IMR-90 (cell line): ENCODE results near the gene CIAO2B. TPM values are rescaled to one million over a fixed set of nuclear protein-coding genes. Genes with fewer than 3 reads are reported as not detected.

Experiments used
- ATAC-seq: fragments of 200-7000 bp; cut with Tn5 transposase; 2 replicates; pipeline ENCODE4 v1.9.1; 2020; ENCODE audit warnings: low read depth, mild to moderate bottlenecking, moderate library complexity
- BruUV-seq: library from RNA; stranded (reverse); fragments of 400-500 nt; replicated peaks from 2 replicates; lab custom pipeline; 2021; lab: Mats Ljungman, UMichigan
- CTCF ChIA-PET: fragments of 300-600 bp; formaldehyde crosslinking; extraction: SDS; loops from one replicate; lab custom pipeline; 2021; ENCODE audit warnings: antibody characterized with exemption; lab: Yijun Ruan, JAX
- POLR2A ChIA-PET: fragments of 300-600 bp; sonication (Branson Sonifier 250); formaldehyde crosslinking; loops from one replicate; lab custom pipeline; 2022; ENCODE audit warnings: antibody characterized with exemption; ENCODE audit not compliant: unreplicated experiment; lab: Charles Lee
- DNase-seq: peaks from one replicate; pipeline ENCODE4 v3.0.0; 2013
- H2AFZ ChIP-seq: replicated peaks from 2 replicates; pipeline ENCODE3; 2013; ENCODE audit warnings: low read length, mild to moderate bottlenecking; ENCODE audit not compliant: poor library complexity
- H2AK5ac ChIP-seq: 2 replicates; pipeline ENCODE4 v1.6.1; 2013; ENCODE audit warnings: low read depth, low read length, inconsistent platforms
- H2AK9ac ChIP-seq: replicated peaks from 2 replicates; pipeline ENCODE3; 2013; ENCODE audit warnings: mild to moderate bottlenecking, low read depth, low read length, moderate library complexity; ENCODE audit not compliant: poor library complexity
- H2BK120ac ChIP-seq: 2 replicates; pipeline ENCODE4 v1.6.1; 2013; ENCODE audit warnings: low read depth, low read length, inconsistent platforms
- H2BK15ac ChIP-seq: 3 replicates; pipeline ENCODE4 v1.6.1; 2013; ENCODE audit warnings: low read depth, low read length, inconsistent platforms
- H2BK20ac ChIP-seq: 2 replicates; pipeline ENCODE4 v1.6.1; 2013; ENCODE audit warnings: low read depth, mild to moderate bottlenecking, inconsistent platforms, low read length, moderate library complexity
- H2BK5ac ChIP-seq: 2 replicates; pipeline ENCODE4 v1.6.1; 2013; ENCODE audit warnings: mild to moderate bottlenecking, low read depth, low read length, inconsistent platforms; ENCODE audit not compliant: poor library complexity, severe bottlenecking
- H3K14ac ChIP-seq: replicated peaks from 2 replicates; pipeline ENCODE4 v1.6.1; 2013; ENCODE audit warnings: low read depth, low read length, inconsistent platforms
- H3K18ac ChIP-seq: 2 replicates; pipeline ENCODE4 v1.6.1; 2013; ENCODE audit warnings: low read depth, low read length, control low read depth
- H3K23ac ChIP-seq: 2 replicates; pipeline ENCODE4 v1.6.1; 2013; ENCODE audit warnings: low read depth, low read length, inconsistent platforms
- H3K27ac ChIP-seq: 2 replicates; pipeline ENCODE4 v1.5.1; 2013; ENCODE audit warnings: mild to moderate bottlenecking, control low read depth, low read length; ENCODE audit not compliant: insufficient read depth
- H3K27me3 ChIP-seq: 2 replicates; pipeline ENCODE4 v1.6.1; 2013; ENCODE audit warnings: low read length; ENCODE audit not compliant: control insufficient read depth, insufficient read depth
- H3K36me3 ChIP-seq: 2 replicates; pipeline ENCODE4 v1.6.1; 2013; ENCODE audit warnings: low read length, mixed read lengths; ENCODE audit not compliant: control insufficient read depth, insufficient read depth
- H3K4ac ChIP-seq: 2 replicates; pipeline ENCODE4 v1.6.1; 2013; ENCODE audit warnings: low read depth, low read length, inconsistent platforms
- H3K4me1 ChIP-seq: 2 replicates; pipeline ENCODE4 v1.6.1; 2013; ENCODE audit warnings: low read length, mixed read lengths; ENCODE audit not compliant: control insufficient read depth, insufficient read depth
- H3K4me2 ChIP-seq: 2 replicates; pipeline ENCODE4 v1.6.1; 2013; ENCODE audit warnings: low read depth, mild to moderate bottlenecking, control low read depth, low read length, moderate library complexity
- H3K4me3 ChIP-seq: 2 replicates; pipeline ENCODE4 v1.5.1; 2013; ENCODE audit warnings: low read depth, mild to moderate bottlenecking, control low read depth, low read length, moderate library complexity; ENCODE audit not compliant: insufficient read depth
- H3K56ac ChIP-seq: 2 replicates; pipeline ENCODE4 v1.6.1; 2013; ENCODE audit warnings: low read length, inconsistent platforms; ENCODE audit not compliant: insufficient read depth; ENCODE audit errors: extremely low read depth
- H3K79me1 ChIP-seq, 2 experiments: 2 replicates each; pipeline ENCODE4 v1.6.1; 2013; ENCODE audit warnings: low read length in 2 of 2, inconsistent platforms in 1 of 2, low read depth in 1 of 2
- H3K9ac ChIP-seq: 2 replicates; pipeline ENCODE4 v1.6.1; 2013; ENCODE audit warnings: low read depth, low read length, control low read depth
- H3K9me1 ChIP-seq: 2 replicates; pipeline ENCODE4 v1.6.1; 2013; ENCODE audit warnings: low read length, inconsistent platforms; ENCODE audit not compliant: insufficient read depth
- H3K9me3 ChIP-seq: 2 replicates; pipeline ENCODE4 v1.6.1; 2013; ENCODE audit warnings: low read length; ENCODE audit not compliant: control insufficient read depth, insufficient read depth
- H4K20me1 ChIP-seq: 2 replicates; pipeline ENCODE4 v1.6.1; 2013; ENCODE audit warnings: low read length, inconsistent platforms; ENCODE audit not compliant: insufficient read depth
- H4K5ac ChIP-seq: 2 replicates; pipeline ENCODE4 v1.6.1; 2013; ENCODE audit warnings: mild to moderate bottlenecking, low read depth, low read length, control low read depth
- H4K8ac ChIP-seq, 2 experiments: 2 replicates each; pipeline ENCODE4 v1.6.1; 2013; ENCODE audit warnings: low read depth in 2 of 2, low read length in 2 of 2, control low read depth in 1 of 2, inconsistent platforms in 1 of 2
- H4K91ac ChIP-seq: 2 replicates; pipeline ENCODE4 v1.6.1; 2013; ENCODE audit warnings: low read depth, low read length, inconsistent platforms; ENCODE audit not compliant: insufficient read depth
- CTCF ChIP-seq: conservative IDR thresholded peaks from 2 replicates; pipeline ENCODE4 v1.5.1; 2012; ENCODE audit warnings: mild to moderate bottlenecking, low read depth, low read length, improper control_type of control experiment
- ELK1 ChIP-seq: fragments of 150-350 bp; IDR thresholded peaks from 2 replicates; pipeline ENCODE4 v1.6.1; 2016; ENCODE audit warnings: low read depth, mild to moderate bottlenecking, low read length, moderate library complexity, borderline replicate concordance
- FOS ChIP-seq: fragments of 150-350 bp; IDR thresholded peaks from 2 replicates; pipeline ENCODE4 v1.6.1; 2016; ENCODE audit warnings: low read depth, low read length
- POLR2A ChIP-seq: IDR thresholded peaks from 2 replicates; pipeline ENCODE4 v1.6.1; 2012; ENCODE audit warnings: mild to moderate bottlenecking, low read depth, low read length
- USF2 ChIP-seq: fragments of 150-350 bp; IDR thresholded peaks from 2 replicates; pipeline ENCODE4 v1.6.1; 2017; ENCODE audit warnings: mild to moderate bottlenecking, antibody characterized with exemption, low read length, low read depth
- WGBS, 2 experiments: methylation state at CpG; one replicate each; pipeline versions ENCODE4 v1.1.5 to v1.1.7; 2013; ENCODE audit warnings: missing lambda C conversion rate in 2 of 2; ENCODE audit not compliant: insufficient read length in 1 of 2; ENCODE audit errors: extremely low coverage in 2 of 2; 5-methylcytosine and 5-hydroxymethylcytosine counted together
- dilution Hi-C: fragments of 300-500 bp; cut with HindIII; formaldehyde crosslinking; loops from one replicate; pipeline ENCODE4 v1.14.3; 2018; ENCODE audit warnings: low sequenced_read_pairs; ENCODE audit not compliant: unreplicated experiment
- in situ Hi-C: fragments of 300-500 bp; cut with MboI; formaldehyde crosslinking; loops from 3 replicates; pipeline ENCODE4 v1.14.3; 2019; ENCODE audit warnings: low sequenced_read_pairs, inconsistent platforms, mixed read lengths
- intact Hi-C: fragments of 100-400 bp; cut with micrococcal nuclease; formaldehyde crosslinking; loops from 2 replicates; pipeline ENCODE4 v1.10.0; 2022
- polyA plus RNA-seq, 3 experiments: library from polyadenylated mRNA; depleted of rRNA; stranded (reverse); fragments of >200 nt; gene quantifications; 2 replicates each; pipeline ENCODE4 v1.2.3, GENCODE V29; 2012; ENCODE audit warnings: low replicate concordance in 1 of 3
- total RNA-seq: library from RNA; depleted of rRNA; stranded (reverse); fragments of >200 nt; gene quantifications from 2 replicates; pipeline ENCODE4 v1.2.3, GENCODE V29; 2012

CIAO2B gene
- total and polyA plus RNA-seq, 2 of the 4 experiments (the other 2 are of a cell fraction): 148 to 234 TPM

DNA sequence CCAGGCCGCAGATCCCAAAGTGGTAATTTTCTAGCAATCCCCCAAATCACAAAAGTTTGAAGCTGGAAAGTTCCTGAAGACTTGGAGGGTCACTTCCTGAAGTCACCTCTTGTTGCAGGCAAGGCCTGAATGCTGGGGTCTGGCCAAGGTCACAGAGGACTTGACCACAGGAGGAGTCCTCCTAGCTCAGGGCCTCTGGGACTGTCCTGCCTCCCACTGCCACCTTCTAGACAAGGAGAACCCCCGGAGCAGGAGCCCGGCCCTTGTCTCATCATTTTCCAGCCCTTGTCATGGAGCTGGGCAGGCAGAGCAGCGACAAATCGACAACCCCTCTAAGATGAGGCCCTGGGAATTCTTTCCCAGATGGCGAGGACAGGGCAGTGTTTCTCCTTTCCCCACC lies 15.8 kb downstream of the CIAO2B start:
- H3K27ac ChIP-seq: no peak overlapping the region
- H3K9ac ChIP-seq: no peak overlapping the region
- H3K4me1 ChIP-seq: peaks cover 3% of the 10 kb centered on the region
- no peak overlapping the region for H2BK5ac ChIP-seq
- 90% methylated on average over 4 of the region's 6 CpGs; no CpG with 5 or more reads in 1 of the 2 experiments for WGBS, 2 experiments
- H3K56ac ChIP-seq: no peak overlapping the region
- H2AK9ac ChIP-seq: no peak overlapping the region
- in situ Hi-C loops: no loop called here
- TF ChIP-seq POLR2A: no peak
- no peak for TF ChIP-seq USF2
- no peak for TF ChIP-seq CTCF
- TF ChIP-seq ELK1: no peak
- no peak for TF ChIP-seq FOS
- H3K23ac ChIP-seq: no peak overlapping the region
- no peaks in the 10 kb centered on the region for H3K79me1 ChIP-seq
- no peak overlapping the region for H2BK20ac ChIP-seq
- H3K14ac ChIP-seq: no peak overlapping the region
- dilution Hi-C loops: no loop called here
- no peak overlapping the region for H2AFZ ChIP-seq
- H3K27me3 ChIP-seq: peaks cover 43% of the 10 kb centered on the region
- no peak overlapping the region for H4K8ac ChIP-seq
- no peak overlapping the region for H3K4ac ChIP-seq
- H4K20me1 ChIP-seq: no peaks in the 10 kb centered on the region
- no peak overlapping the region for H3K4me3 ChIP-seq
- H3K18ac ChIP-seq: no peak overlapping the region
- no peak overlapping the region for H2AK5ac ChIP-seq
- POLR2A ChIA-PET: no interaction called here
- ATAC-seq: no peak
- H3K9me1 ChIP-seq: no peaks in the 10 kb centered on the region
- no peak overlapping the region for H2BK120ac ChIP-seq
- no peak overlapping the region for H4K5ac ChIP-seq
- no peaks in the 10 kb centered on the region for H3K9me3 ChIP-seq
- BruUV-seq: no TSS peak
- H2BK15ac ChIP-seq: no peak overlapping the region
- DNase-seq: no peak
- no peaks in the 10 kb centered on the region for H3K36me3 ChIP-seq
- no peak overlapping the region for H3K4me2 ChIP-seq
- CTCF ChIA-PET: interaction anchor here (1.4 kb wide), 2 partner anchors 9 to 10 kb away, joined by 3 to 4 read pairs; no protein-coding TSS in a partner anchor
- intact Hi-C loops: no loop called here
- no peak overlapping the region for H4K91ac ChIP-seq
